Medulla oblongata (tissue), 1 donor: Measurements from ENCODE around the gene CIDEA.
"Not testable (repeated sequence)": the region's sequence is repeated elsewhere in the genome, so short reads cannot be mapped to it uniquely, and the experiment has no call there.

Source experiments
- DNase-seq: peaks from one replicate; pipeline ENCODE4 v3.0.0-alpha.2; 2015; ENCODE audit errors: extremely low spot score

The CIDEA gene

GRCh38 chr18:12238826-12239225 lies 15.3 kb upstream of the CIDEA start:
- DNase-seq, result no peak

- no peak for DNase-seq
Observed at GRCh38 chr18:12239431-12239830, 14.7 kb upstream of the CIDEA start.

DNA sequence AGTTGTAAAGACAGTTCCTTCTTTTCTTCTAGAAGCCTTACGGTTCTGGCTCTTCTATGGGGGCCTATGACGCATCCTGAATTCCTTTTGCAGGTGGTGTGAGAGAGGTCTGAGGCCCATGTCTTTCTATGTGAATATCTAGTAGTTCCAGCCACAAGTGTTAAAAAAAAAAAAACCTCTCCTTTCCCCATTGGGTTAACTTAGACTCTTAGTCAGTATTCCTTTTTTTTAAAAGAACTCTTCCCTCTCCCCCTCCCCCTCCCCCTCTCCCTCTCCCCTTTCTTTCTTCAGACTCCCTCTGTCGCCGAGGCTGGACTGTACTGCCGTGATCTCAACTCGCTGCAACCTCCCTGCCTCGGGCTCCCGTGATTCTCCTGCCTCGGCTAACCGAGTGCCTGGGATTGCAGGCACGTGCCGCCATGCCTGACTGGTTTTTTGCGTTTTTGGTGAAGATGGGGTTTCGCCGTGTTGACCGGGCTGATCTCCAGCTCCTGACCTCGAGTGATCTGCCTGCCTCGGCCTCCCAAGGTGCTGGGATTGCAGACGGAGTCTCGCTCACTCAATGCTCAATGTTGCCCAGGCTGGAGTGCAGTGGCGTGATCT lies 11.4 kb upstream of the CIDEA start:
- DNase-seq, result no peak

DNA sequence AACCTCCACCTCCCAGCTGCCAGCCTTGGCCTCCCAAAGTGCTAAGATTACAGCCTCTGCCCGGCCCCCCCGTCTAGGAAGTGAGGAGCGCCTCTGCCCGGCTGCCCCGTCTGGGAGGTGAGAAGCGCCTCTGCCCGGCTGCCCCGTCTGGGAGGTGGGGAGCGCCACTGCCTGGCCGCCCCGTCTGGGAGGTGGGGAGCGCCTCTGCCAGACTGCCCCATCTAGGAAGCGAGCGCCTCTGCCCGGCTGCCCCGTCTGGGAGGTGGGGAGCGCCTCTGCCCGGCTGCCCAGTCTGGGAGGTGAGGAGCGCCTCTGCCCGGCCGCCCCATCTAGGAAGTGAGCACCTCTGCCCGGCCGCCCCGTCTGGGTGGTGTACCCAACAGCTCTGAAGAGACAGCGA lies 10.9 kb upstream of the CIDEA start:
- DNase-seq, result not testable (repeated sequence)

DNA sequence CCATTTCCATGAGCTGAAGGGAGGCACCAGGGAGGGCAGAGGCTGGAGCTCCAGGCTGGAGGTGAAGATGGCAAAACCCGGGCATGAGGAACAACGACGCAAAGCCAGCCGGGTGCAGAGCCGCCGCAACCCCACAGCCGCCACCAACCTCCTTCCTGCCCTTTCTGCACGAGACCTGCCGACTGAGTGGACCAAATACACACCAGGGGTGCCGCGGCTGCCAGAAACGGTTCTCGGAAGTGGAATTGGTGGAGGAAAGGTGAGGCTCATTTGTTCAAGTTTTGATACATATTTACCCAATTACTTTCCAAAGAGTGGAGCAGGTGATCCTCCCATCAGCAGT lies 8.4 kb upstream of the CIDEA start:
- DNase-seq, result no peak

GRCh38 chr18:12246849-12247808 lies 7.0 kb upstream of the CIDEA start:
- DNase-seq, result no peak

DNA sequence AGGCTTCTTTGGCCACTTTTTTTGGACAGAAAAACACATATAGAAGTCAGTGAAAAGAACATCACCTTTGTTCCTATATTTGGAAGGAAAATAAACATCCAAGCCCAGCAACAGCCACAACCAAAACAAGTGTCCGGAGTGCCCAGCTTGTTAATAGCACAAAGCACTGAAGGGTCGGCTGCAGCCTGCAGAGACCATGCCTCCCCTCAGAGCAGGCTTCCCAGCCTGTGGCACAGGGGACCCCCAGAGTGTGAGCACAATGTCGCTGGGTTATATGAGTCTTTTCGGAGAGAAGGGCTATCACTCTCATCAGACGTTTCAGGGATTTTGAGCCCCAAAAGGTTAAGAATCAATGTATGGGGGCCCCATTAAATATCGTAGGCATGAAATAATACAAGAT lies 6.2 kb upstream of the CIDEA start:
- no peak for DNase-seq

DNA sequence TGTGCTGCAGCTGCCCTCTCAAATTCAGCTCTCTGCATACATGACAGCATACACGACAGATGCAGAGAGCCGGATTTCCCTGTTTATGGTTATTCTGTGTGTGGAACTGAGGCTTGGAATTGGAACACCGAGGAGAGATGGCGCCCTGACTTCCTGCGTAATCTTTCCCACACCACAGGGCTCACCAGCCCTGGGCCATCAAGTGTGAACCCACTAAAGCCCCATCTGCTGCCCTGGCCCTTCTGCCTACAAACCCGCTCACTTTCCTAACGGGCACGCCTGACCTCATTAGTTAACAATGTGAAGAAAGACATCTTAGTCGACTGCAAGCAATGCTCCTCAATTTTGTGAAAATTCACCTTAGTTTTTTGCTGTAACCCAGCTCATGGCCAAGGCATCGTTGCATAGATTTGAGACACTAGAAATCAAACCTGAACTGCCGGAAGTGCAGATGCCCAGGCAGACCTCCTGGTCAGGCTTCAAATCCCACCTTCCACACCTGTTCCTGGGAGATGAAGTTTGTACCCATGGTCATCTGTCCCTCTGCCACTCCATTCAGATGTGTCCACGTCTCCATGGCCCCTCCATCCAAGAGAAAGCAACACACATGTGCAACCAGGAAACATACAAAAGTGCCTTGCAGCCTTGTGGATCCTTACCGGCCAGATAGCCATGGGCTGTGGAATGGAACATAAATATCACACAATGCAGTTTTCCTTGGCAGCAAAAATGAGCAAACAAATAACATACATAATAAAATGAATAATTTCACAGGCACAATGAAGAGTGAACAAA lies 5.0 kb upstream of the CIDEA start:
- no peak for DNase-seq

DNA sequence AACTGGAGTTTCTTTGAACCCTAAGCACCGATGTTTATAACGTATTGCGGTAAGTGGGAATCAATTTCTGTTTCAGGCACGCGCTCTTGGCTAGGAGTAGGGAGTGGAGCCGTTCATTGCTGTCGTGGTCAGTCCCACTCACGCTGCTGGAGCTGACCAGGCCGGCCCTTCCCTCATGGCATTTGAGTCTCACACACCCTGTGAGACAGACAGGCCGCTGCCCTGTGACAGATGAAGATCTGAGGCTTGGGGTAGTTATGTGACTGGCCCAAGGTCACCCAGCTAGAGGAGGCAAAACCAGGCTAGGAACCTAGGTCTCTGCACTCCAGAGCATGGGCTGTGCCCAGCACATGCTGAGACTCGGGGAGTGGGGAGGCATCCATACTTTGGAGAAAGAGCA lies 2.9 kb upstream of the CIDEA start:
- DNase-seq, result no peak

- no peak for DNase-seq
Observed at GRCh38 chr18:12252061-12252460, 2.1 kb upstream of the CIDEA start.

- no peak for DNase-seq
Observed at GRCh38 chr18:12253027-12253426, 1.1 kb upstream of the CIDEA start.

DNA sequence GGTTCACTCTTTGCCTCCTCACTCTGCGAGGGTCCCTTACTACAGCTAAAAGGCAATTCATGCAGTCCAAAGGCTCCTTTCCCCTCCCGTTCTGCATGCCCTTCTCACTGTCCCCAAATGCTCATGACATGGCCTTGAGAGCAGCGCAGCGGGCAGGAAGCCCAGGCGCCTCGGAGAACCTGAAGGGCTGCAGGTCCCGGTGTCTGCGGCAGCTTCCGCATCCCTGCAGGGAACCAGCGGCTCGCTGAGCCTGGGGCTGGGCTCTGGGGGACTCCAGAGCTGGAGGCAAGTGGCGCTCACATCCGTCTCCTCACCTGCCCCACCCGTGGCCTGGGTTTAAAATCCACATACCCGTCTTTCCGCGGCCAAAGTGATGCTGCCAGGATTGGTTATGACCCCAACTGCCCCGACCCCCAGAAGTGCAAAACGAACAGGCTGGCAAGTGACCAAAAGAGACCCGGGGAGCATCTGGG lies 462 bp upstream of the CIDEA start:
- DNase-seq, result no peak

DNA sequence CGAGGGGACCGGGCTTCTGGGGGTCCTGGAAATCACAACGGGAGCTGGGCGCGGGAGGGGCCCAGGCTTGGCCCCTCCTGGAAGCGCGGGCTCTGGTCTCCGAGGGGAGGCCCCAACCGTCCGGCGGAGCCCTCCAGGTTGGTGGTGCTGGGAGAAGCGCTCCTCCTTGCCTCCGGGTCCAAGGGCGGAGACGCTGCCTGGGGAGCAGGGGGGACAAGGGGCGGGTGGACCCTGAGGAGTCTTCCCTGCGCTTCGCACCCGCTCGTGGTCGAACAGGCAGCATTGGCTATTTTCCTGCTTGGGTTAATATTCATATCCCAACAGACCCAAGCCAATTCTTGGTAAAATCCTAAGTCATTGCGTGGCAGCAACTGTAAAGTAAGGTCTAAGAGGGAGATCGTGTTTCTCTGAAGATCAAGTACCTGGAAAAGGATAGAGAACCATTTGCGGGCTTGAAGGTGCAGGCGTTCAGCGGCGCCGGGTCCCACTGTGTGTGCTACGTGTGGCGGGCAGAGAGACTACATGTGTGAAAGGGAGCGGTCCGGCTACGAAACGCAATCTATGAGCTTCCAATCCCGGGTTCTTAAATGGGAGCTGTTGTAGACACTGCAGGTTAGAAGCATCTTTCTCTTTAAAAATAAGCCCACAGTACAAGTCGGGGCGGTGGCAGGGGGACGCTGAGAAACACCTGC lies 805 bp downstream of the CIDEA start:
- DNase-seq, result no peak

GRCh38 chr18:12255626-12256026 lies 1.5 kb downstream of the CIDEA start:
- DNase-seq, result no peak

DNA sequence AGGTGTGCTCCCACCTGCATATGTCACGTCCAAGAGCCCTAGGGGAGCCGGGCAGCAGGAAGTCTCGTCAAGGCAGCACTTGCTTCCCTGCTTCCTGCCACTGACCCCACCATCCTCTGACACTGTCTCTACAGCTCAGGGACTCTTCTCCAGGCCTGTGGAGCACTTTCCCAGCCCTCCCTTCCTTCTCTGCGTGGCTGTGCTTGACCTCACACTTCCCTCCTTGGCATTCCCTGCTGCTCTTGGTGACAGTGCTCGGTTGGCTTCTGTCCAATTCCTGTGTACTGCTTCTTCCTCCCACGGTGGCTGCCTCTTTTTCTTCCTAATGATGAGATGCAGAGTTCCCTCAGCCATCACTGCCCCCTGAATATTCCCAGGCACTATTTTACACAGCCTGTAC lies 2.8 kb downstream of the CIDEA start:
- DNase-seq, result no peak

GRCh38 chr18:12257996-12258718 lies 4.0 kb downstream of the CIDEA start:
- no peak for DNase-seq

GRCh38 chr18:12258719-12259705 lies 4.9 kb downstream of the CIDEA start:
- no peak for DNase-seq

GRCh38 chr18:12262748-12263147 lies 8.6 kb downstream of the CIDEA start:
- no peak for DNase-seq

- DNase-seq, result no peak
Observed at GRCh38 chr18:12264864-12265263, 10.7 kb downstream of the CIDEA start.
